Measurements from ENCODE around the gene MFAP3L.
A peak's percentile ranks its signal among the peaks of the same experiment; 100 is the strongest.
"Not testable (repeated sequence)": the region's sequence is repeated elsewhere in the genome, so short reads cannot be mapped to it uniquely, and the experiment has no call there.

MFAP3L gene

GRCh38 chr4:170026253-170027021 lies at the start of gene MFAP3L:
MFAP3L (minus strand) TSS chr4:170026395; CDS start chr4:170005877, 20,518 bp downstream.
- DNase-seq, result peak; percentile 92

- DNase-seq, result no peak
These were observed 45.0 kb upstream of the MFAP3L start for GRCh38 chr4:170071196-170071595.

DNA sequence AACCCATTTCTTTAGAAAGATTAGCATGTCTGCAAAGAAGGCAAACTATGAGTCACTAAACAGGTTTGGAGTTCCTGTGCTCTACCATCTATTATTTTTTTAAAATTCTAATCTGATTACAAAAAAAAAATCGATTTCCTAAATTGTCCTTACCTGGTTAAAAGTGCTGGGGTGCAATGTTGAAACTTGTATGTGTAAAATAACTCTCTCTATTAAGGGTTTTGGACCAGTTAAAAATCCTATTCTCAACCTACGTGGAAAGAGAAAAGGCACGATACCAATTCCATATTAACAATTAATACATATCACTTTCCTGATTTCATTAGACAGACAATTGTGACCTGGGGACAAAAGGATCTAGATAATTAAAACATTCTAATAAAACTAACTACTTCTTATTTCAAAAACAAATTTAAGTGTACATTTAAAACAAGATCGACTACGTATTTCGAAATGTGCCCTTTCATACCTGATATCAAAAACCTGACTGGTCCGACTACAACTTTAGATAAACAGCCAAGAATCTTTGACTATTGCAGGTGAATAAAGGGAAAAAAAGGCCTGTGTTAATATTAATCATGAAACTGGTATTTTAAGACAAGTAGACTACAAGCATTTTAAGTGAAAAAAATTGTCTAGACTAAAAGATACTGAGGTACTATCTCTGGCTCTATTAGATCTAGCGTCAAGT lies 42.4 kb upstream of the MFAP3L start:
- DNase-seq, result no peak

DNA sequence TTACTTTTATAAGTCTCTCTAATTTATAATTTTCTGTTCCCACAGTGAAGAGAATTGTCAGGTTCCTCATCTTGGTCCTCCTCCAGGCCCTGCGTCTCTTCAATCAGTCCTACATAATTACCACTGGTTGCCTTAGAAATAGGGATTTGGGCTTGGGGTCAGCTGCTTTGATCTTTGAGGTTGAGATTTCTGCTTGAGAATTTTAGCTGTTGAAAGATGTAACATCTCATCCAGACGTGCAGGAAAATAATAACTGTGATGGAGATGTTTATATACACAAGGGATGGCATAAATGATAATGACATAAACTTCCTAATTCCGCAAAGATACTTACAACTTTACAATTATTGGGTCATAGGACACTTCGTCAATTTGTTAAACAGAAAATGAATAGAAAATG lies 33.2 kb upstream of the MFAP3L start:
- DNase-seq, result no peak

GRCh38 chr4:170058826-170059225 lies 32.6 kb upstream of the MFAP3L start:
- DNase-seq, result no peak

DNA sequence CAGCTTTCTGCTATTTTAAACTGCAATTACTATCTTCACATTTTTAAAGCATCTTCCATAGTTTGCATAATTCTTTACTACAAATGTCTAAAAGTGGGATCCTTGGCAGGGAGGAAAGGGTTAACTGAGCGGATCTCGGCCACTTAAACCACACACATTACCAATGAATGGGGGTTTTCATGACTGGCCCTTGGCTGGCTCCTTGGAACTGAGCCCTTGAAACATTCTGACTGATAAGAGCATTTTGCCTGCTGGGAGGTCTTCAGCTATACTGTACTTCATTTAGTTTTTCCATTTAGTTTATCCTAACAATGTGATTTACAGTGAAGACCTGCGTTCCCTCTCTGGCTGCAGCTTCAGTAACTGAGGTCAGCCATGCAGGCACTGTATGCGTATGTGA lies 31.7 kb upstream of the MFAP3L start:
- no peak for DNase-seq

DNA sequence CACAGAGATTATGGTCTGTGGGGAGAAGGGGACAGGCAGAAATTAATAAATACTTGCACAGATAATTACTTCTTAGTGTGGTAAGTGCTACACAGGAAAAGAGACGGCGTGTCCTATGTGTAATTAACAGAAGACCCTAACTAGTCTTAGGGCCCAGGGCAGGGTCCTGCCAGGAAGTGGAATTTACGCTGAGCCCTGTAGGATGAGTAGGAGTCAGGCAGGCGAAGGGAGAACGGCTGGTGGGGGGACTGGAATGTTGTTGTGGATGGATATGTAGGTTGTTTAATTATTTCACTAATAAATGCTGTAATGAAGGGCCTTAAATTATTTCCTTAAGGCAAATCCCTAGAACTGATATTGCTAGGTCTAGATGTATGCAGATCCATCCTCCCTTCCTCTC lies 26.7 kb upstream of the MFAP3L start:
- no peak for DNase-seq

DNA sequence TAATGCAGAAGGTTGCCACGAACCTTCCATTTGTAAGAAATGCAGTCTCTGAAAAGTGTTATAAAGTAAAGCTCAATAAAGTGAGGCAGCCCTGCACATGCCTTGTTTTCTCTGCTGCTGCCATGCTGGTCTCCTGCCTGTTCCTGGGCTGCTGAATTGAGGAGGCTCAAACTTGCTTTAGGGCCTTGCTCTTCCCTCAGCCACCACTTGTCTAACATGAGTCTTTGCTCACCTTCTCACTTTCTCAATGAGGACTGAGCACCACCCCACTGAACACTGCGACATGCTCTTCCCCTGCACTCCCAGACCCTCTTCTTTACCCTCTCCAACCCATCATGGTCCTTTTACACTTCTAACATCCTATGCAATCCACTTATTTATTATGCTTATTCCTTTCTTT lies 25.2 kb upstream of the MFAP3L start:
- peak; percentile 5 for DNase-seq

- no peak for DNase-seq
These were observed 23.6 kb upstream of the MFAP3L start for GRCh38 chr4:170049766-170050165.

GRCh38 chr4:170047771-170048354 lies 21.7 kb upstream of the MFAP3L start:
- peak; percentile 88 for DNase-seq

GRCh38 chr4:170046156-170046555 lies 20.0 kb upstream of the MFAP3L start:
- not testable (repeated sequence) for DNase-seq

DNA sequence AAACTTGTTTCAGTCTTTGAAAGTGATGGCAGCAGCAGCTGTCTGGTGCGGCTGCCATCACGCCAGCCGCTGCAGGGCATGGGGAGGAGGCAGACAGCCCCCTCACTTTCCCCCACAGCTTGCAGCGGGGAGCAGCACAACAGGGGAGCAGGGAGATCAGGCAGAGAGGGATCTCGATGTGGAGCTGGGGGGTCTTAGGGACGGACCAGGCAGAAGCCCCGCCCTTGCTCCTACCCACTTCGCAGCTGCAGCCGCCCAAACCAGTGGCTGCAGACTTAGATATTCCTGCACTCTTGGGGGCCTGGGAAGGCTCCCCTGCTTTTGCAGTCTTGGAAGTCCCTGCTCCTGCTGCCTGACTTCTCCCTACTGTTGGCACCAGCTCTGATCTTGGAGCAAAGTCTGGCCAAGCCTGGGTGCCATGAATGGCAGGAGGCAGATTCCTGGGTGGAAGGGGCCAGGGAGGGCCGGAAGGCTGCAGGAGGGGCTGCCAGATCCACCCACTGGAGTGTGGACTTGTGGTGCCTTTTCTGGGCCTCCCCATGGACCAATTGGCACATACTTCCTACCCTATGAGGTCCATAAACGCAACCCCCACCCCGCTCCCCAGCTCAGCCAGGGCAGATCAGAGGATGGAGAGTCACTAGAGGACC lies 14.0 kb upstream of the MFAP3L start:
- DNase-seq, result no peak

DNA sequence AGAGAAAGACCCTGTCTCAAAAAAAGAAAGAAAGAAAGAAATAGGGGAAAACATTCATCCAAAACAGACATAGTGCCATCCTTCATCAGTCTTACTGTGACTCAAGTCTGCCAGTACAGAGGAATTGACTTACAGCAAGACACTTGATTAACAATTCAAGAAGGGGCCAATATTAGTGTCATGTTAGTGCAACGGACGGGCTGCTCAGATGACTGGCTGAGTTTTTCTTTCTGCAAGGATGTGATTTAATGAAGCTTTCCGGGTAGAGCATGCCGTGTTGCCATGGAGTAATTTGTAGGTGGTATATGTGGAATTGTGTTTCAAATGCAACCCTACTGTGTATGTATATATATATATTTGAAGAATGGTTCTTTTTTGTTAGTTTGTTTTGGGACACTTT lies 12.6 kb upstream of the MFAP3L start:
- no peak for DNase-seq

- no peak for DNase-seq
These were observed 12.0 kb upstream of the MFAP3L start for GRCh38 chr4:170038232-170038631.

GRCh38 chr4:170037481-170037880 lies 11.3 kb upstream of the MFAP3L start:
- DNase-seq, result no peak

- DNase-seq, result no peak
These were observed 9.7 kb upstream of the MFAP3L start for GRCh38 chr4:170035845-170036244.

GRCh38 chr4:170035231-170035630 lies 9.0 kb upstream of the MFAP3L start:
- no peak for DNase-seq

DNA sequence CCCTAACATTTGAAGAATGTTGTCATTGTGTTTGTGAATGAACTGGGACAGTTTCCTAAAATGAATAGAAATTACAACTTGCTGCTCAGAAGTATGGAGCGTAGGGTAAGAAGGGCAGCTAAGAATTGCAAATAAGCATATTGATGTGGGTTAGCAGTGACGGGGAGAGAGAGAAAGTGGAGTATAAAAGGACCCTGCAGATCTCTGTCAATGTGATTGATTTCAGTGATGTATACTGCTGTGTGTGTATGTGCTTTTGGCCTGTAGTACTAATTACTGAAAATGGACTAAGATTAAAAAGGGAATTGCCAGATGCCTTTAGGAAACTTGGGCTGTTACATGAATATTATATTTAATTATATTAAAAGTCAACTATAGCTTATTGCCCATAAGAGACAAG lies 7.8 kb upstream of the MFAP3L start:
- no peak for DNase-seq

- DNase-seq, result no peak
These were observed 3.9 kb upstream of the MFAP3L start for GRCh38 chr4:170030121-170030520.

DNA sequence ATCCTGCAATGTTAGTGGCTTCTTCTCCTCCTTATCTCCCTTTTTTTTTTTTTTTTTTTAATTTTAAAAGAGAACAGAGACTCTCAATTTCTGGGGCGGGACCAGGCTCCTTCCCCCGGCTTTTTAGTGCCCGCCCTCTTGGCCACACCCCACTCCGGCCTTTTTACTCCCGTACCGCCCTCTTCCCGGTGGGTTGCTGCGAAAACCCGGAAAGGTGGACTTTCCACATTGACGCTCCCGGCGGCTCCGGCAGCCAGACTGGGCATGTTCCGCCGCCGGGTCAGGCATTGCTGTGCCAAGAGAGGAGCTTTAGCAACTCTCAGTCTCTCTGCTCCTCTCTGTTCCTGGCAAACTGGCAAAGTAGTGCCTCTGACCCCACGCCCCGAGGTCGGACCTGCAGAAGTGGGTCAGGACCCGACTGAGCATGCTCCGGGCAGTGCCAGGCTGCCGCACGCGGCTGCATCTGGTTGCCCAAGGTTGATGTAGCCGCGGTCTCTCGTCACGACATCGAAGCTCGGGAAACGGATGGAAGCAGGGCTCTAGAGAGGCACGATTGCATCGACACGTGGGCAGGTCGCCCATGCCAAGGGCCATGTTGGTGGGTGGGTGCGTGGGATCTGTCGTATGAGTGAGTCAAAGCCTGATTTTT lies 1.1 kb upstream of the MFAP3L start:
- peak; percentile 98 for DNase-seq

DNA sequence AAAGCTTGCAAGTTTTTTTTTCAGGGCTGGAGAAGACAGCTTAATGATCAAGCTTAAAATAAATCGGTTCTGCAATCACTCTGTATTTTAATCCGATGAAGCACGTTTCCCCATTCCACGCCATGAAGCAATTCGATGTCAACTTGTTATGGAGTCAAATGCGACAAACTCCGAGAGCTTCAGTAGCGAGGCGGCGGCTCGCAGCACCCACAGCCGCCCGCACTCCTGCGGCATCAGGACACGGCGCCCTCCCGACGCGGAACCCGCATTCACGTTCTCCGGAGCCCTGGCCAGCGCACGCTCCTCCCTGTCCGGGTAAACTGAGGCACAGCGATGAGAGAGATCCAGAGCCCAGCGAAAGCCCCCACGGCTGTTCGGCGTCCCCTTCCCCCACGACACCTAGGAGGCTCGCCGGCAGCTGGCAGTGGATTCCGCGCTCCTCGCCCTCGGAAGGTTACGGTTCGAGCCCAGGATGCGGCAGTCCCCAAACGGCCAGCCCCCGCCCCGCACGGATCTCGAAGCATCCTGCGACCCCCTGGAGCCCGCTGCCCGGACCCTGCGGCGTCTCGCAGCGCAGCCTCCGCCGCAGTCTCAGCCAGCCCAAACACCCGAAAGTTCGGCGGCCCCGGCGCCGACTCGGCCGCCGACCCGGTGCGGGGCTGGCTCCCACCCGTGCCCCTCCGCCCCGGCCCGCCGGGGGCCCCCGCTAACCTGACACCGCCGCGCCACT lies 507 bp downstream of the MFAP3L start:
- DNase-seq, result peak; percentile 40

GRCh38 chr4:170022211-170022610 lies 4.0 kb downstream of the MFAP3L start:
- DNase-seq, result no peak
